GM18507 (cell line): ENCODE measurements around the gene SEC22C.
"Not testable (repeated sequence)": the region's sequence is repeated elsewhere in the genome, so short reads cannot be mapped to it uniquely, and the experiment has no call there.

Experiments used
- DNase-seq: peaks from one replicate; pipeline ENCODE4 v3.0.0; 2011; ENCODE audit warnings: low read depth; ENCODE audit not compliant: insufficient read length; ENCODE audit errors: extremely low spot score
- FAIRE-seq: peaks from 2 replicates; lab custom pipeline; 2011; peaks lifted over from hg19 to GRCh38; lab: Jason Lieb, UNC

Gene SEC22C

GRCh38 chr3:42588625-42589024 is 6.9 kb upstream of the SEC22C start:
- DNase-seq (no peak), FAIRE-seq (no peak)

- DNase-seq (no peak), FAIRE-seq (no peak)
Measured at GRCh38 chr3:42582474-42583070, 805 bp upstream of the SEC22C start.

- no peak for DNase-seq
- no peak for FAIRE-seq
Measured at GRCh38 chr3:42581400-42581708, 413 bp downstream of the SEC22C start.

- not testable (repeated sequence) for DNase-seq, FAIRE-seq
Measured at GRCh38 chr3:42579346-42579745, 2.4 kb downstream of the SEC22C start.

- no peak for FAIRE-seq
Measured at GRCh38 chr3:42578054-42578453, 3.7 kb downstream of the SEC22C start.

GRCh38 chr3:42575137-42575741 is 6.5 kb downstream of the SEC22C start:
- FAIRE-seq (no peak), DNase-seq (no peak)

More at GRCh38 chr3:42578054-42578453, 3.7 kb downstream of the SEC22C start:
- DNase-seq = no peak

GRCh38 chr3:42572278-42572677 is 9.5 kb downstream of the SEC22C start:
- peak; percentile 74 for FAIRE-seq
- DNase-seq = no peak

GRCh38 chr3:42569593-42570142 is 12.1 kb downstream of the SEC22C start:
- DNase-seq = no peak
- FAIRE-seq = no peak

GRCh38 chr3:42562047-42562907 is 19.5 kb downstream of the SEC22C start:
- no peak for FAIRE-seq
- no peak for DNase-seq

GRCh38 chr3:42557854-42558253 is 23.9 kb downstream of the SEC22C start:
- no peak for DNase-seq
- FAIRE-seq = no peak

GRCh38 chr3:42556817-42557216 is 24.9 kb downstream of the SEC22C start:
- not testable (repeated sequence) for DNase-seq, FAIRE-seq

GRCh38 chr3:42556089-42556632 is 25.6 kb downstream of the SEC22C start:
- DNase-seq (no peak), FAIRE-seq (peak; percentile 65)

GRCh38 chr3:42552830-42553229 is 28.9 kb downstream of the SEC22C start:
- DNase-seq = no peak
- no peak for FAIRE-seq

- DNase-seq (no peak), FAIRE-seq (no peak)
Measured at GRCh38 chr3:42550250-42550649, 31.5 kb downstream of the SEC22C start.

- DNase-seq (no peak), FAIRE-seq (no peak)
Measured at GRCh38 chr3:42549131-42549530, 32.6 kb downstream of the SEC22C start.

- peak; percentile 43 for DNase-seq
- FAIRE-seq = peak; percentile 78
Measured at GRCh38 chr3:42547401-42547945, 34.3 kb downstream of the SEC22C start.

- no peak for DNase-seq
- FAIRE-seq = no peak
Measured at GRCh38 chr3:42546691-42547213, 35.0 kb downstream of the SEC22C start.

- DNase-seq (no peak), FAIRE-seq (no peak)
Measured at GRCh38 chr3:42545284-42545900, 36.4 kb downstream of the SEC22C start.
